GM21360 (cell line): ENCODE results near the gene RDH16.
"Not testable (repeated sequence)": the region's sequence is repeated elsewhere in the genome, so short reads cannot be mapped to it uniquely, and the experiment has no call there.

Experiments used
- ATAC-seq: cut with Tn5 transposase; IDR thresholded peaks from one replicate; pipeline ENCODE4 v1.9.1; 2021; ENCODE audit warnings: mild to moderate bottlenecking, moderate library complexity; ENCODE audit not compliant: unreplicated experiment

The RDH16 gene

DNA sequence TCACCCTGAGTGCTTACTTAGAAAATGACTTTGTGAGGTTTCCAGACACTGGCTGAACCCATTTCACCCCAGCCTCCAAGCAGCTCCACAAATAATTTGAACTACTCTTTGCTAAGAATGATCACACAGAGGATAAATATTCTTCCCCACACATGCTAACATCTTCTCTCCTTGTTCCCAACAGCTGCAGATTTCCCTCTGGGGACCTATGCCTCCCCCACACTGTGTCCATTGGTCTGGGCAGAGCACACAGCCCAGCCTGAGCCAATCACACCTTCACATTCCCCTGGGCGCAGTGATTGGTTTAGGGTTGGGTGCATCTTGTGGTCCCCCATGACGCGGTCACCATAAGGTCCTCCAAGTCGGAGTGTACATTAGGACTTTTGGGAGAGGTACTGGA, 30.1 kb downstream of the RDH16 start:
- no peak for ATAC-seq

DNA sequence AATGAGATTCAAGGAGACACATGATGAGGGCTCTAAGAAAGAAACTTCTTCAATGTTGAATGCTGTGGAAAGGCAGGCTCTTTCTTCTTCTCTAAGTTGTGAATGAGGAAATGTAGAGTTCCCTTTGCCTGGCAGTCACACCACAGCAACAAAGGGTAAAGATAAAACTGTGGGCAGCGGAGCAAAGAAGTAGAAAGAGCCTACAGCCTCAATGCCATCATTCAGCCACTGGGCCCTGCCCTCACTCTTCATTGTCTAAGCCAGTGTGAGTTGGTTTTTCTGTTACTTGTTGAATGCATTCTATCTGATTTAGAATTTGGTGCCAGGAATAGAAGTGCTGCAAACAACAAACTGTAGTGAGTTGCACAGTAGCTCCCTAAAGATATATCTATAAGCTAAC, 35.4 kb downstream of the RDH16 start:
- no peak for ATAC-seq

DNA sequence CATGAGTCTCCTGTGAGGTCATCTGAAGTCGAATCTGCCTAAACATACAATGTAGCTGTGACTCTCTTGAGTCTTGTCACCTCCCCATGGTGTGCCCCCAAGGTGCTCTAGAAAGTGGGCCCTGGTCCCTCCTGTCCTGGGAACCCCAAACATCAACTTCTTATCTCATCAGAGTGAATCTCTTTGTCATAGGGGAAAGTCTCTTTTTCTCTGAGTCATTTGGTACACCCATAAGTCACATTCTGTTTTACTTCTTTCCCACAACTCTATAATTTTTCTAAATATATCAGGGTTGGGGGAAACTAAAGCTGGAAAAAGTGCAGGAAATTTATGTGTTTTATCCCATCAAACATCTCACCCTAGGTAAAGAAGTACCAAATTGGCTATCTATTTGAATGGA, 36.1 kb downstream of the RDH16 start:
- ATAC-seq, result no peak

DNA sequence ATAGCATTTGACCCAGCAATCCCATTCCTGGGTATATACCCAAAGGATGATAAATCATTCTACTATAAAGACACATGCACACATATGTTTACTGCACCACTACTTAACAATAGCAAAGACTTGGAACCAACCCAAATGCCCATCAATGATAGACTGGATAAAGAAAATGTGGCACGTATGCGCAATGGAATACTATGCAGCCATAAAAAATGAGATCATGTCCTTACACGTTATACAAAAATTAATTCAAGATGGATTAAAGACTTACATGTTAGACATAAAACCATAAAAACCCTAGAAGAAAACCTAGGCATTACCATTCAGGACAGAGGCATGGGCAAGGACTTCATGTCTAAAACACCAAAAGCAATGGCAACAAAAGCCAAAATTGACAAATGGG, 39.3 kb downstream of the RDH16 start:
- not testable (repeated sequence) for ATAC-seq

DNA sequence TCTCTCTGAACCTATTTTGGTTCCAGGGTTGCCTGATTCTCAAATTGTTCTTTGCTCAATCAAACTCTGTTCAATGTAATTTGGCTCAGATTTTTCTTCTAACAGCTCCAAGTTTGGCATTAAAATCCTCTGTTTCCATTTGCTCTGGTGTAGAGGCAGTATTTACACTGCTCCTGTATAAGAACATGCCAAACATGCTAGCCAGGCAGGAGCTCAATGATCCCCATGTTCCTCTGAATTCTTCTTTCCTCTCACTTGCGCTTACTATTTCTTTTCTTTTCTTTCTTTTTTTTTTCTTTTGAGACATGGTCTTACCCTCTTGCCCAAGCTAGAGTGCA, 40.4 kb downstream of the RDH16 start:
- no peak for ATAC-seq

DNA sequence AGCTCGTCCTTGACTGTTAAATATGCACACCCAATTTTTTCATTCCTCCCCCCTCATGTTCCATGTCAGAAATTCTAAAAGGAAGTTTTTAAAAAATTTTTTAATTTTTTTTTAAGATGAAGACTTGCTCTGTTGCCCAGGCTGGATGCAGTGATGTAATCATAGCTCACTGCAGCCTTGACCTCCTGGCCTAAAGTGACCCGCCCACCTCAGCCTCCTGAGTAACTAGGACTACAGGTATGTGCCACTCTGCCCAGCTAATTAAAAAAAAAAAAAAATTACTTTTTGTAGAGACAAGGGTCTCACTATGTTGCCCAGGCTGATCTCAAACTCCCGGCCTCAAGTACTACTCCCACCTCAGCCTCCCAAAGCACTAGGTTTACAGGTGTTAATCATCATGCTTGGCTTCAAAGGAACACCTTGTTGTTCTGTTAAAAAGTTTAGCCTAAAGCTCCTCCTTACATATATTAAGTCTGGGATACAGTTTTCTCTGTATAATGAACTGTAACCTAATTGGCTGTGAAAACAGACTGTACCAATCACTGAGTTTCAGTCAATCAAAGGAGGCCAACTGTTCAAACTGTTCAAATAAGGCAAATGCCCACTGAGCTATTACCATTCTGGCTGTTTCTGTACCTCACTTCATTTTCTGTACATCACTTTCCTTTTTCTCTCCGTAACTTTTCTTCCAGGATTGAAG, 41.0 kb downstream of the RDH16 start:
- ATAC-seq, result no peak

DNA sequence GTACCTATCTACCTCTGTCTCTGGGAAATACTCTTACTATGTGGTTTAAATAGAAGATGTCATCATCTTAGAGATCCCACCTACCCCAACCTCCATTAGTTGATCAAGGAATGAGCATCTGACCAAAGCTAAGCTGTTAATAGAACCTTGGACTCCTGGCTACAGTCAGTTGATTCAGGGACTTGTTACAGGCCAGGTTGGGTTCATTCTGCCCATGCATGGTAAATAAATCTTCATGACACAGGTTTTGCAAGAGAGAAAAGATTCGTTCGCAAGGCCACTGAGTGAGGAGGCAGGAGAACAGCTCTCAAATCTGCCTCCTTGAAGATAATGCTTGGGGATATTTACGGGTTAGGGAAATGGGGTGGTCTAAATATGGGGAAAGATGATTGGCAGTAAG, 42.7 kb downstream of the RDH16 start:
- no peak for ATAC-seq

DNA sequence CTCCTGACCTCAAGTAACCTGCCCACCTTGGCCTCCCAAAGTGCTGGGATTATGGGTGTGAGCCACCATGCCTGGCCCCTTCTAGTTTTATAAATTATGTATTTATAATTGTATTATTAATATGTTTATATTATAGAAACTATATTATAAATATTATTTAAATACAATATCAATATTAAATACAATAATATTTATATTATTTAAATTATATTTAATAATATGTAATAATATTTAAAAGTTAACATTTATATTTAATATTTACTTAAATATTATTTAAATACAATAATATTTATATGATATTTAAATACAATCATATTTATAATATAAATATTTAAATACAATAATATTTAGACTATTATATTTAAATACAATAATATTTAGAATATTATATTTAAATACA, 43.2 kb downstream of the RDH16 start:
- ATAC-seq, result no peak

DNA sequence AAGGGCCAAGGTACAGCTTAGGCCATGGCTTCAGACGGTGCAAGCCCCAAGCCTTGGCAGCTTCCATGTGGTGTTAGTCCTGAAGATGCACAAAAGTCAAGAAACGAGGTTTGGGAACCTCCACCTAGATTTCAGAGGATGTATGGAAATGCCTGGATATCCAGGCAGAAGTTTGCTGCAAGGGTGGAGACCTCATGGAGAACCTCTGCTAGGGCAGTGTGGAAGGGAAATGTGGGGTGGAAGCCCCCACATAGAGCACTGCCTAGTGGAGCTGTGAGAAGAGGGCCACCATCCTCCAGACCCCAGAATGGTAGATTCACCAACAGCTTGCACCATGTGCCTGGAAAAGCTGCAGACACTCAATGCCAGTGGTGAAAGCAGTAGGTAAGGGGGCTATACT, 48.0 kb downstream of the RDH16 start:
- ATAC-seq, result not testable (repeated sequence)

DNA sequence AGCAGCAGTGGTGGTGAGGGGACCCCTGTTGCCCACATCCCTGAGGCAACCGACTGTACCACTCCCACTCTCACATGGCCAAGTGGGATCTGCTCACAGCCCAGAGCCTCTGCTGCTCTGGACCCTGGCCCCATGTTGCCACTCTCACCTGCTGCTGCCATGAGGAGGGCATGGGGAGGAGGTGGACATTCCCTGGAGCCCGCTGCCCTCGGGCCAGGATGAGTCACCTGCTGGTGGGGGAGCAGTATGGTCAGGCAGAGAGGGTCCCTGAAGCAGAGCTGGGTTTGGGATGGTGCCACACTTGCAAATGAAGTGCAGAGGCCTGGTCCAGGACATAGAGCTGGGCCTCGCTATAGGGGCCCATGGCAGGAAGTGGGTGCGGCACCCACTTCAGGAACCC, 49.3 kb downstream of the RDH16 start:
- no peak for ATAC-seq

DNA sequence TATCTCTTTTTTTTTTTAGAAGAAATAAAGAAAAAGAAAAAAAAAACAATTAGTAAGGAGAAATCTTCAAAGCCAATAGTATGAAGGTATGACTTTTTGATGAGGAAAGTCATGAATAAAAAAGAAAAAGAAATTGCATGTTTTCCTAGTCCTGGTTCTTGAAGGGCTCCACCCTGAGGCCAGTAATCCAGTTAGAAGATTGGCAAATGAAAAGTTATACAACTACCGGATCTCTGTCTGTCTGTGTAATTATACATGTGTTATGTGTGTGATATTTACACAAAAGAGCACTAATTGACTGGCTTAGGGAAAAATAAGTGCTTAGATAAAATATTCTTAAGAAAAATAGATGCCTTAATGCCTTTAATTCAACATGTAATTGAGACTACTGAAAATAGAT, 51.6 kb downstream of the RDH16 start:
- ATAC-seq, result no peak

DNA sequence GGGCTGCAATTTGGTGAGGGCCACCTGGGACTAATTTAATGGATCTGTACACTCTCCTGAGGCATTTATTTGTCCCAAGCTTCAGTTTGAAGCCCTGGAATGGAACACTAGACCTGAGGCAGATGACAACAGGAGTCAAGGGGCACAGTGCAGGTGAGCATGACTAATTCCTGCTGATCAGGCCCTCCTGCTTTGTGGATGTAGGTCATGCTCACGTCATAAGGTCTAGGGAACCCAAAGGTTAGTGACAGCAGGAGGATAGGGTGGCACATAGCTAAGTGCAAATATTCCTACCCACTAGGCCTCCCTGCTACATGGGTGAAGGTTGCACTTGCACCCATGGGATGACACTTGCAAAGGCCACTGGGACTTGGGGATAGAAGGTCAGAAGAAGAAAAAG, 54.0 kb downstream of the RDH16 start:
- no peak for ATAC-seq
